Muscle layer of duodenum (tissue), 2 donors: Measurements from ENCODE around the gene TKT.

Source experiments
- H3K27ac ChIP-seq: one replicate; pipeline ENCODE4 v1.7.0; 2013; ENCODE audit warnings: mild to moderate bottlenecking, low read length
- H3K27me3 ChIP-seq: one replicate; pipeline ENCODE4 v1.7.0; 2013; ENCODE audit warnings: low read depth, mild to moderate bottlenecking, control low read depth, low read length
- H3K36me3 ChIP-seq, 2 donors: one replicate each; pipeline ENCODE4 v1.7.0; 2013; ENCODE audit warnings: low read length in 2 of 2, control low read depth in 1 of 2, mild to moderate bottlenecking in 1 of 2; ENCODE audit not compliant: insufficient read depth in 2 of 2, control insufficient read depth in 1 of 2
- H3K4me1 ChIP-seq, 2 donors: one replicate each; pipeline ENCODE4 v1.7.0; 2013; ENCODE audit warnings: low read length in 2 of 2, mild to moderate bottlenecking in 2 of 2, control low read depth in 1 of 2, moderate library complexity in 1 of 2; ENCODE audit not compliant: insufficient read depth in 2 of 2, control insufficient read depth in 1 of 2
- H3K4me3 ChIP-seq, 2 donors: one replicate each; pipeline ENCODE4 v1.7.0; 2013; ENCODE audit warnings: low read length in 2 of 2, low read depth in 1 of 2, mild to moderate bottlenecking in 1 of 2
- H3K9me3 ChIP-seq, 2 donors: one replicate each; pipeline ENCODE4 v1.7.0; 2013; ENCODE audit warnings: low read length in 2 of 2, control low read depth in 1 of 2, mild to moderate bottlenecking in 1 of 2; ENCODE audit not compliant: control insufficient read depth in 1 of 2
- donor health status: healthy.

TKT gene

DNA sequence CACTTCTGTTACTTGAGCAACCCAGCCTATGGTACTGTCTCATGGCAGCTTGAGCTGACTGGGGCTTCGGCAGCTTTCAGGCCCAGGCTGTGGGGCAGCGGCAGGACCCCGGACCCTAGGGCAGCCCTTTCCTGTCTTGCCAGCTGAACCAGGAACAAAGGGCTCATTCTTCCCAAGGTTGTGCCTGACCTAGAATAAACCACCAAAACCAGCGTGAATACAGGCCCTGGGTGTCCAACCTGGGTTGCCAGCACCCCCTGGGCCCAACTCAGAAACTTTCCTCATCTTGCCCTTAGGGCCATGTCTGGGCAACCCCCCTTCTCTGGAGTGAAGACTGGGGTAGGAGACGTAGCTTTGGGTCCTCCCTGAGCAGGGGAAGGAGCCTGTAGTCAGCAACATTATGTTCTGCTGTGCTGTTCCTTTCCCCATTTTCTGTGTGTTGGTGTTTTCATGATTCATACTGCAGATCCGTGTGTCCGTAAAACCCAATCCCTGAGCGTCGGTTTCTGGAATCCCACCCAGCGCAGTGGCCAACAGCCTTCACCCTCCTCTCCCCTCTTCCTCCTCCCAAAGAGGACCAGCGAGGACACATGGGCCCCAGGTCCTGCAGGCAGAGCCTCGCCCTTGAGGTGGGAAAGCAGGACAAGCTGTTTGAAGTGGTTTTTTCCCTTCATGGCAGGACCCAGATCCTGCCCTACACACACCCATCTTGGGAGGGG, 33.5 kb downstream of the TKT start:
- Histone ChIP-seq H3K27ac (no peak overlapping the region), H3K4me1 (no peaks in the 10 kb centered on the region), H3K36me3 (peaks cover 33 to 47% of the 10 kb centered on the region in 2 donors), H3K4me3 (no peak overlapping the region), H3K27me3 (no peaks in the 10 kb centered on the region), H3K9me3 (no peaks in the 10 kb centered on the region)

DNA sequence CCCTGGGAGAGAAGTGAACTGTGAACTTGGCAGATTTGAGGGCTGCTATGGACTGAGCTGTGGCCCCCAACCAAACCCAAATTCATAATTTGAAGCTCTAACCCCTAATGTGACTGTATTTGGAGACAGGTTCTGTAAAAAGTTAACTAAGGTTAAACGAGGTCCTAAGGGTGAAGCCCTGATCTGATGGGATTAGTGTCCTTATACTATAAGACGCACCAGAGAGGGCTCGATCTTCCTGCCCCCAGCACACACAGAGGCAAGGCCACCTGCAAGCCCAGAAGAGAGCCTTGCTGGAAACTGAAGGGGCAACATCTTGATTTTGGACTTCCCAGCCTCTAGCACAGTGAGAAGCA, 34.0 kb downstream of the TKT start:
- Histone ChIP-seq H3K27ac (no peak overlapping the region), H3K4me1 (no peaks in the 10 kb centered on the region), H3K27me3 (no peaks in the 10 kb centered on the region), H3K4me3 (no peak overlapping the region), H3K9me3 (no peaks in the 10 kb centered on the region), H3K36me3 (peaks cover 28 to 41% of the 10 kb centered on the region in 2 donors)

DNA sequence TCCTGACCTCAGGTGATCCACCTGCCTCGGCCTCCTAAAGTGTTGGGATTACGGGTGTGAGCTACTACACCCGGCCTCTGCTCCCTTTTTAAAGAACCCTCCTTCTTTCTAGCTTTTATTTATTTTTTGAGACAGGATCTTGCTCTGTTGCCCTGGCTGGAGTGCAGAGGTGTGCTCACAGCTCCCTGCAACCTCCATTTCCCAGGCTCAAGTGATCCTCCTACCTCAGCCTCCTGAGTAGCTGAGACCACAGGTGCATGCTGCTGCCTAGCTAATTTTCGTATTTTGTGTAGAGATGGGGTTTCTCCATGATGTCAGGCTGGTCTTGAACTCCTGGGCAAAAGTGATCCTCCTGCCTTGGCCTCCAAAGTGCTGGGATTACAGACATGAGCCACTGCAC, 34.5 kb downstream of the TKT start:
- Histone ChIP-seq H3K9me3 (no peaks in the 10 kb centered on the region), H3K4me1 (no peaks in the 10 kb centered on the region), H3K4me3 (no peak overlapping the region), H3K27me3 (no peaks in the 10 kb centered on the region), H3K27ac (no peak overlapping the region), H3K36me3 (peaks cover 23 to 37% of the 10 kb centered on the region in 2 donors)

DNA sequence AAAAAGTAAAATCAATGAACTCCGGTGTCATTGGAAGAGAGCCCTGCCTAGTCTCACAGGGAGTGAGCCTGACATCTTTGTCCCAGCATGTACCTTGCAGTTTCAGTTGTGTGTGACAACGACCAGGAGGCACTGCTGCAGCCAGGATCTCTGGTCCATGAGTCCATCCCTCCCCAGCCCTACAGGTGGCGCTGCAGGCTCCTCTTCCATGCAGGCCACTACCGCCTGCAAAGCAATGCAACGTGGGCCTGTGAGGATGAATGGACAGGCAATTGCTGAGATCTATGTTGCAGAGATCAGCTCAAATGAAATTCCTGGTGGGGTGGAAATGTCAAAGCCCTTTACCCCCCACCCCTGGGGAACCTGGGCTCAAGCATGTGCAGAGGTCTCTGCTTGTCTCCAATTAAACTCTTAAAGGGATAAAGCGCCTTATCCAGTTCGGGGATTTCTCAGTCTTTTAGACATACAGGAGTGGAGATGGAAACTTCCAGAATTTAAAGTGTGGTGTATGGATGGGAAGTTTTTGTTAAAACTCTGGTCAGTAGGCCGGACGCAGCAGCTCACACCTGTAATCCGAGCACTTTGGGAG, 35.8 kb downstream of the TKT start:
- Histone ChIP-seq H3K9me3 (no peaks in the 10 kb centered on the region), H3K4me3 (no peak overlapping the region), H3K4me1 (no peaks in the 10 kb centered on the region), H3K27ac (no peak overlapping the region), H3K36me3 (peaks cover 10 to 23% of the 10 kb centered on the region in 2 donors), H3K27me3 (no peaks in the 10 kb centered on the region)

DNA sequence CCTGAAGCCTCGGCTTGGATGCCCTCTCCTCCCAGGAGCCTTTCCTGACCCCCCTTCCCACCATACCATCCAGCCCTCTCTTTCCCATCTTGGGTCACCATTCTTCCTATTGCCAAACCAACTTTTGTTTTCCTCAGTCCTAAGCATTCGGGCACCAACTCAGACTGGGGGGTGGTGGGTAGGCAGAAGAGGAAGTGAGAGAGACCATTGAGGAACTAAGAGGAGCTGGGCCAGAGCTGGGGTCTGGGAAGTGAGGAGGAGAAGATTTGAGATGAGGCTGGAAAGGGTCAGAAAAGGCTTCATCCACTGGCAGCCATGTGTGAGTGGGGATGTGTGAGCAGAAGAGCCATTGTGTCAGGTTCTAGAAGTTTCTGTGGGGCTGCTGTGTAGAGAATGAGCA, 37.7 kb downstream of the TKT start:
- H3K36me3 ChIP-seq = peaks cover 0 to 5% of the 10 kb centered on the region in 2 donors
- no peaks in the 10 kb centered on the region for H3K9me3 ChIP-seq
- H3K27ac ChIP-seq = no peak overlapping the region
- H3K4me3 ChIP-seq = no peak overlapping the region
- H3K27me3 ChIP-seq = no peaks in the 10 kb centered on the region
- no peaks in the 10 kb centered on the region for H3K4me1 ChIP-seq

DNA sequence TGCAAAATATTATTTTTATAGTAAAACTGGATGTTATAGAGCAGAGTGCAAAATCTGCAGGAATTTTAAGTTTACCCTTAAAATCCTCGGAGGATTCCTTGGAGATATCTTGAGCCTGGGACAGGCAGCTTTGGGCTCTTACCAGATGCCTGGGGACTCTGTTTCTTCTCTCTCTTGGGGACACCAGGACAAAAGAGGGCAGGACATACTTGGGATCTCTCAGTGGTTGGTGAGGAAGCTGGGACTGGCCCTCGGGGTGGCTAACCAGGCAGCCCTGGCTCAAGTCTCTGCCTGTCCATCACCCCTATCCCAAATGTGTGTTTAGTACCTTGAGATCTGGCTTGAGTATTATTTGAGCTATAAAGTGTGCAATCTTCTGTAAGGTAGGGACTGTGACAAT, 38.6 kb downstream of the TKT start:
- no peak overlapping the region for H3K27ac ChIP-seq
- H3K4me3 ChIP-seq = no peak overlapping the region
- no peaks in the 10 kb centered on the region for H3K4me1 ChIP-seq
- no peaks in the 10 kb centered on the region for H3K36me3 ChIP-seq
- H3K9me3 ChIP-seq = no peaks in the 10 kb centered on the region
- no peaks in the 10 kb centered on the region for H3K27me3 ChIP-seq

DNA sequence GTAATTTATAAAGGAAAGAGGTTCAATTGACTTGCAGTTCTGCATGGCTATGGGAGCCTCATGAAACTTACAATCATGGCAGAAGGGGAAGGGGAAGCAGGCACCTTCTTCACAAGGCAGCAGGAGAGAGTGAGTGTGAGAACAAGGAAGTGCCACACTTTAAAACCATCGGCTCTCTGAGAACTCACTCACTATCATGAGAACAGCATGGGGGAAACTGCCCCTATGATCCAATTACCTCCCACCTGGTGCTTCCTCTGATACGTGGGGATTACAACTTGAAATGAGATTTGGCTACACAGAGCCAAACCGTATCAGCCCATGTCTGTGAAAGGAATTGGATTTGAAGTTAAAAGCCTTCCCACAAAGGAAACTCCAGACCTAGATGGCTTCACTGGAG, 39.1 kb downstream of the TKT start:
- no peak overlapping the region for H3K4me3 ChIP-seq
- no peaks in the 10 kb centered on the region for H3K4me1 ChIP-seq
- H3K27me3 ChIP-seq = no peaks in the 10 kb centered on the region
- no peaks in the 10 kb centered on the region for H3K36me3 ChIP-seq
- H3K27ac ChIP-seq = no peak overlapping the region
- no peaks in the 10 kb centered on the region for H3K9me3 ChIP-seq

DNA sequence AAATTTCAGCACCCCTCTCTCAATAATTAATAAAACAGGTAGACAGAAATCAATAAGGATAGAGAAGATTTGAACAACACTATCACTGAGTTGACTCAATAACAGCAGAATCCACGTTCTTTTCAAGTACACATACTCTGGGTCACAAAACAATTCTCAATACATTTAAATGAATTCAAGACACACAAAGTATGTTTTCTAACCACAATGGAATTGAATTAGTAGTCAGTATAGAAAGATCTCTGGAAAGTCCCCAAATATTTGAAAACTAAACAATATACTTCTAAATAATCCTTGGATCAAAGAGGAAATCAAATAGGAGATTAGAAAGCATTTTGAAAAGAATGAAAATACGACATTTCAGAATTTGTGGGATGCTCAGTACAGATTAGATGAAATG, 40.0 kb downstream of the TKT start:
- H3K4me3 ChIP-seq = no peak overlapping the region
- no peaks in the 10 kb centered on the region for H3K27me3 ChIP-seq
- no peaks in the 10 kb centered on the region for H3K36me3 ChIP-seq
- no peaks in the 10 kb centered on the region for H3K9me3 ChIP-seq
- no peak overlapping the region for H3K27ac ChIP-seq
- no peaks in the 10 kb centered on the region for H3K4me1 ChIP-seq

DNA sequence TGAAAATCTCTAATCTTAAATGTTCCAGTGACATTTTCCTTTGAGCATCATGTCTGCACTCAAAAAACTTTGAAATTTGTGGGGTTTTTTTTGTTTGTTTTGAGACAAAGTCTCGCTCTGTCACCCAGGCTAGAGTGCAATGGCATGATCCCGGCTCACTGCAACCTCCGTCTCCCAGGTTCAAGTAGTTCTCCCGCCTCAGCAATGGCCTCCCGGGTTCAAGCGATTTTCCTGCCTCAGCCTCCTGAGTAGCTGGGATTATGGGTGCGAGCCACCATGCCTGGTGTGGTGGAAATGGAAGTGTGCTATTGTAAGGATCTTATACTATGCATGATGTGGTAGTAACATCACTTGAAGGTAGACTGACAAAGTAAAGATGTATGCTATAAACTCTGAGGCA, 42.5 kb downstream of the TKT start:
- Histone ChIP-seq H3K27ac (no peak overlapping the region), H3K27me3 (no peaks in the 10 kb centered on the region), H3K9me3 (peaks cover 4% of the 10 kb centered on the region in 2 donors), H3K4me1 (no peaks in the 10 kb centered on the region), H3K36me3 (no peaks in the 10 kb centered on the region), H3K4me3 (no peak overlapping the region)

DNA sequence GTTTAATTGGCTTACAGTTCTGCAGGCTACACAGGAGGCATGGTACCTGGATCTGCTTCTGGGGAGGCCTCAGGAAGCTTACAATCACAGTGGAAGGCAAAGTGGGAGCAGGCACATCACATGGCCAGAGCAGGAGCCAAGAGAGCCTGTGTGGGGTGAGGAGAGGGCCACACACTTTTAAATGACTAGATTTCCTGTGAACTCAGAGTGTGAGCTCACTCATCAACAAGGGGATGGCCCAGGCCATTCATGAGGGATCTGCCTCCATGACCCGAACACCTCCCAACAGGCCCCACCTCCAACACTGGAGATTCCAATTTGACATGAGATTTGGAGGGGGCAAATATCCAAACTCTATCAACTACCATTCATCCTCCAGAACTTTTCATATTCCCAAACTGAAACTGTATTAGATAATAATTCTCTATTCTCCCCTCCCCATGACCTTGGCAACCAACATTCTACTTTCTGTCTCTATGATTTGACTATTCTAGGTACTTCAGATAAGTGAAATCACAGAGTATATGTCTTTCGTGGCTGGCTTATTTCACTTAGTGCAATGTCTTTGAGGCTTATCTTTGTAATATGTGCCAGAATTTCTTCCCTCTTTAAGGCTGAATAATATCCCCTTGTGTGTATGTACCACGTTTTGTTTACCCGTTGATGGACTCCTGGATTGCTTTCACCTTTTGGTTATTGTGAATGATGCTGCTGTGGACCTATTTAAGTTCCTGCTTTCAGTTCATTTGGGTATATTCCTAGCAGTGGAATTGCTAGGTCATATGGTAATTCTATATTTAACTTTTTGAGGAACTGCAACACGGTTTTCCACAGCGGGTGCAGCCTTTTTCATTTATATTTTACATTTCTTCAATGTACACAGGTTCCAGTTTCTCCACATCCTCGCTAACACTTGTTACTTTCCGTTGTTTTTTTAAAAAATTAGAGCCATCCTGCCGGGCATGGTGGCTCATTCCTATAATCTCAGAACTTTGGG, 43.8 kb downstream of the TKT start:
- peaks cover 4% of the 10 kb centered on the region in 2 donors for H3K9me3 ChIP-seq
- no peaks in the 10 kb centered on the region for H3K27me3 ChIP-seq
- no peaks in the 10 kb centered on the region for H3K36me3 ChIP-seq
- H3K4me1 ChIP-seq = no peaks in the 10 kb centered on the region
- no peak overlapping the region for H3K27ac ChIP-seq
- no peak overlapping the region for H3K4me3 ChIP-seq

DNA sequence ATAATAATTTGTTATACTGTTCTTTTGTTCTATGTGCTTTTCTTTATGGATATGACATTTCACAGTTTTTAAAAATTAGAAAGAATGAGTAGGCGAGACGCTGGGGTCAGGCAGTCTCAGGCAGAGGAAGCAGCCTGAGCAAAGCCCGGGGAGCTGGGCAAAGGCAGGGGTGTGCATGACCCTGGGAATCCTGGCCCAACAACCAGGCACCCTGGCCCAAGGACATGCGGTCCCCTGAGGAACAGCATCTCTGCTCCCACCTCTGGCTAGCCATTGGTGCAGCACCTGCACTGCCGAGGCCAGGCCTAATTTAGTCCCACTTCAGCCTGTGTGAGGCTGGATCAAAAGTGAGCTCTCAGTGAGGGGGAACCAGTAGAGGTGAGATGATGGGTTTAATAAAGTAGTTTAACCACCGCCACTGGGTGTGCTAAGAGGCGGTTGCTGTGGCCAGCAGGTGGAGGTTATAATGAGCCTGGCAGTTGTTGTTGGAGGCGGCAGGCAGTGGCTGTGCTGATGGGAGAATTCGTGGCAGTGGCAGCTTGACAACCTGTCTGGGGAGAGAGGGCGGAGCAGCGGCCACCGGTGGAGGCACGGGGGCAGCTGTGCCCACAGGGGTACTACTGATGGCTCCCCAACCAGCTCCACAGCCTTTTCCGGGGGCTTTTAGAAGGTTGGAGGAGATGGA, 53.3 kb downstream of the TKT start:
- no peaks in the 10 kb centered on the region for H3K4me1 ChIP-seq
- no peaks in the 10 kb centered on the region for H3K27me3 ChIP-seq
- H3K27ac ChIP-seq = no peak overlapping the region
- H3K9me3 ChIP-seq = no peaks in the 10 kb centered on the region
- no peak overlapping the region for H3K4me3 ChIP-seq
- no peaks in the 10 kb centered on the region for H3K36me3 ChIP-seq
